Pancreas (tissue), 10 donors: ENCODE measurements around the gene AKNA. TPM values are rescaled to one million over a fixed set of nuclear protein-coding genes. Genes with fewer than 3 reads are reported as not detected.

Experiments
- ATAC-seq, 4 donors: fragments of 200-7000 bp; cut with Tn5 transposase; one replicate each; pipeline versions ENCODE4 v1.8.0 to v1.9.1; 2020; ENCODE audit warnings: mild to moderate bottlenecking in 4 of 4, moderate library complexity in 4 of 4
- DNase-seq, 6 donors: peaks; one replicate each; pipeline ENCODE4 v3.0.0-alpha.2; 2020
- FAIRE-seq: peaks from 2 replicates; lab custom pipeline; 2012; peaks lifted over from hg19 to GRCh38; lab: Jason Lieb, UNC
- H3K27ac ChIP-seq, 4 donors: fragments of 200-600 bp; sonication (generic); 1 replicate in 3 of 4; 2 replicates in 1 of 4; pipeline versions ENCODE4 v1.5.0 to v1.8.0; 2020
- H3K27me3 ChIP-seq, 4 donors: fragments of 200-600 bp; one replicate each; pipeline ENCODE4 v1.8.0; 2021
- H3K36me3 ChIP-seq, 3 donors: fragments of 200-600 bp; sonication (generic) in 1 of 3; one replicate each; pipeline versions ENCODE4 v1.5.0 to v1.8.0; 2020 to 2021
- H3K4me1 ChIP-seq, 3 donors: fragments of 200-600 bp; one replicate each; pipeline ENCODE4 v1.8.0; 2021
- H3K4me3 ChIP-seq, 4 donors: fragments of 200-600 bp; sonication (generic) in 2 of 4; one replicate each; pipeline versions ENCODE4 v1.5.0 to v1.8.0; 2020 to 2021
- H3K9me3 ChIP-seq, 4 donors: fragments of 200-600 bp; one replicate each; pipeline ENCODE4 v1.8.0; 2021
- CTCF ChIP-seq, 4 donors: fragments of 200-600 bp; sonication (generic) in 3 of 4; IDR thresholded peaks; one replicate each; pipeline versions ENCODE4 v1.5.0 to v1.8.0; 2021; ENCODE audit warnings: antibody characterized with exemption in 4 of 4
- WGBS, 2 donors: extraction: QIAGEN DNeasy Blood & Tissue Kit; methylation state at CpG; one replicate each; pipeline ENCODE4 v1.1.7; 2013; 5-methylcytosine and 5-hydroxymethylcytosine counted together
- intact Hi-C, 3 donors: fragments of 100-400 bp; cut with DNase I; formaldehyde crosslinking; loops; one replicate each; pipeline versions ENCODE4 v1.11.1 to v1.14.2; 2022
- polyA plus RNA-seq, 2 donors: library from polyadenylated mRNA; stranded (reverse); fragments of 200-250 nt; gene quantifications; one replicate each; pipeline ENCODE4 v1.2.3, GENCODE V29; 2013
- total RNA-seq, 6 donors: library from RNA; stranded (reverse); fragmentation: NEBNext Ultra II Directional in 4 of 6; extraction: Animal tissue kit (Norgen Biotek cat#: 25700) in 4 of 6; gene quantifications; one replicate each; pipeline versions ENCODE4 v1.2.1 to v1.2.4, GENCODE V29; 2021 to 2023
- donor health status: healthy with polysubstance abuse.
- donor health status: DM: no; HTN: no; CAD: no; lungs with moderate emphysema.
- donor health status: DM: no; HTN: no; CAD: no.
- donor health status: control.
- donor health status: control.
- donor health status: Bipolar disorder and iron deficiency.
- donor health status: DM: yes; HTN: yes; CAD: no.
- donor health status: DM: no; HTN: no; CAD: no.
- donor health status: DM: no; HTN: no; CAD: no.
- donor health status: DM: yes; HTN: yes; CAD: no.

The AKNA gene
- total and polyA plus RNA-seq, 8 donors: 5.4 to 18.0 (median 10.4) TPM

- Histone ChIP-seq H3K27ac (no peak overlapping the region), H3K27me3 (no peaks in the 10 kb centered on the region), H3K36me3 (no peaks in the 10 kb centered on the region), H3K4me3 (no peak overlapping the region), H3K4me1 (peaks cover 0 to 9% (median 0%) of the 10 kb centered on the region in 3 donors), H3K9me3 (no peaks in the 10 kb centered on the region)
- ATAC-seq (no peak), FAIRE-seq (no peak), DNase-seq (peak in 2 of 6 donors; percentile 5 to 7)
- no peak for TF ChIP-seq CTCF (IDR thresholded peaks at IDR 0.05)
- intact Hi-C loops: no loop called here
- WGBS, 2 donors: 78 to 79% methylated on average over 8 of the region's 8 CpGs
These were observed 69.4 kb downstream of the AKNA start for GRCh38 chr9:114318416-114318815.

- TF ChIP-seq CTCF (IDR thresholded peaks at IDR 0.05): no peak
- H3K9me3 ChIP-seq: no peaks in the 10 kb centered on the region
- intact Hi-C loops: no loop called here
- no peak overlapping the region for H3K27ac ChIP-seq
- FAIRE-seq (no peak), ATAC-seq (no peak), DNase-seq (peak in 1 of 6 donors; percentile 13)
- no peak overlapping the region for H3K4me3 ChIP-seq
- WGBS, 2 donors: 76 to 84% methylated on average over 8 of the region's 8 CpGs
- H3K36me3 ChIP-seq: no peaks in the 10 kb centered on the region
- H3K4me1 ChIP-seq: peaks cover 0 to 9% (median 0%) of the 10 kb centered on the region in 3 donors
- H3K27me3 ChIP-seq: no peaks in the 10 kb centered on the region
These were observed 70.0 kb downstream of the AKNA start for GRCh38 chr9:114317665-114318357.

- WGBS, 2 donors: 67 to 76% methylated on average over 10 of the region's 10 CpGs
- ATAC-seq (no peak), DNase-seq (peak in 2 of 6 donors; percentile 10 to 25), FAIRE-seq (no peak)
- H3K27me3 ChIP-seq: no peaks in the 10 kb centered on the region
- no peaks in the 10 kb centered on the region for H3K9me3 ChIP-seq
- peaks cover 0 to 9% (median 0%) of the 10 kb centered on the region in 3 donors for H3K4me1 ChIP-seq
- no peak overlapping the region for H3K4me3 ChIP-seq
- TF ChIP-seq CTCF (IDR thresholded peaks at IDR 0.05): no peak
- no peak overlapping the region for H3K27ac ChIP-seq
- intact Hi-C loops: no loop called here
- no peaks in the 10 kb centered on the region for H3K36me3 ChIP-seq
These were observed 71.1 kb downstream of the AKNA start for GRCh38 chr9:114316605-114317230.

GRCh38 chr9:114315723-114316363 lies 71.9 kb downstream of the AKNA start:
- no peak for FAIRE-seq
- no peak for TF ChIP-seq CTCF (IDR thresholded peaks at IDR 0.05)
- intact Hi-C loops: no loop called here
- H3K27me3 ChIP-seq: no peaks in the 10 kb centered on the region
- H3K9me3 ChIP-seq: no peaks in the 10 kb centered on the region
- peaks cover 0 to 9% (median 0%) of the 10 kb centered on the region in 3 donors for H3K4me1 ChIP-seq
- peak in 1 of 4 donors; percentile 10 for ATAC-seq
- peak overlapping the region in 2 of 4 donors; percentile 66 to 68 for H3K27ac ChIP-seq
- 74 to 76% methylated on average over 8 of the region's 8 CpGs for WGBS, 2 donors
- no peak overlapping the region for H3K4me3 ChIP-seq
- H3K36me3 ChIP-seq: no peaks in the 10 kb centered on the region
- peak in 2 of 6 donors; percentile 6 to 8 for DNase-seq
